Renal cortical epithelial cell (primary cell): ENCODE data around the gene FGFR2. TPM values are rescaled to one million over a fixed set of nuclear protein-coding genes. Genes with fewer than 3 reads are reported as not detected.
"Not testable (repeated sequence)": the region's sequence is repeated elsewhere in the genome, so short reads cannot be mapped to it uniquely, and the experiment has no call there.

Experiments used
- DNase-seq: peaks from one replicate; pipeline ENCODE4 v3.0.0-alpha.2; 2011; ENCODE audit warnings: low read depth
- total RNA-seq: library from RNA; depleted of rRNA; stranded (reverse); fragments of >200 nt; gene quantifications from 2 replicates; pipeline ENCODE4 v1.2.3, GENCODE V29; 2014

Gene FGFR2
- total RNA-seq, 1 donor from 2014 or later, result 50.3 TPM

DNA sequence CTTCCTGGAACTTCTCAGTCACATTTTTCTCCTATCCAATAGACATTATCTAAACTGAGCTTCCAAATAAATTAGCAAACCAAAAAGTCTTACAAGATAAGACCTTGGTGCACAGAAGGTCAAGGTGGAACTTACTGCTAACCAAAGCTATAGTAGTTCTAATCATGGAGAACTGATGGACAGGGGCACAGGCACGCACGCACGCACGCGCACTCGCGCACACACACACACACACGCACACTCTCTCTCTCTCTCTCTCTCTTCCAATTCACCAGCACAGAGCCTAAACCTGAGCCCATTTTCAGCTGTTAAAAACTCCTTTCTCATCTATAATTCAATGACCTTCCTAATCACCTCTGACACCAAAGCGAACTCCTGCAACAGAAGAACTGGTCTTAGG lies 7.5 kb downstream of the FGFR2 start:
- DNase-seq, result no peak

- DNase-seq, result no peak
Measured at GRCh38 chr10:121589553-121589952, 8.7 kb downstream of the FGFR2 start.

DNA sequence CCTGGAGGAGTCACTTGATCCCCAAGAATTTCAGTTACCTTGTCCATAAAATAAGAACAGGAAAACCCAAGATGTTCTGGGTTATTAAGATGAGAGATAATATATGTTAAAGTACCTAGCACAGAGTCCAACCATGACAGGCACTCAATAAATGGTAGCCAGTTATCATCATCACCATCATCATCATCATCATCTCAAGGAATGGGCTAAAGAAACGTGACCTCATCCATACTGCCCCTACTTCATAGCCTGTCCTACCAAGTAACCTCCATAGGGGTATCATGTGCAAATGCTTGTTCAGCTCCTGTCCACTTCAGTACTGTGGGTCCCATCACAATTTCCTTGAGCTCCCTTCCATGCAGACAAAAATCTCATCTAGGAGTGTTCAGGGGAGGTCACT lies 14.4 kb downstream of the FGFR2 start:
- DNase-seq, result no peak

DNA sequence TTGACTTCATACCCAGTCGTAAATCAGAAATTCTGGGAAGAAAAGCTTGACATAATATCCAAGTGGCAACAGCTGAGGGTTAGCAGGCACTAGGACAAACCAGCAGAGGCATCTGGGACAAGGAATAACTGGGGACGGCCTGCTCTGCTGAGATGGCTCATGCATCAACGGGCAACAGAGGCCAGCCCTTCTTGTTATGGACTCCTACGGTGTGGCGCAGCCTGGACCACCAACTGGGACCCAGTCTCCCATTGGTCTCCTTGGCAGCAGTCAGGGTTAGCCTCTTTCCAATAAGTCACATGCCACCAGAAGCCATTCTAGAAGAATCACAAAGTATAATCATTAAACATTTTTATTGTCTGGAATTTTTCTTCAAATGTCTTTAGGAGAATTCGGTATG lies 15.0 kb downstream of the FGFR2 start:
- DNase-seq, result no peak

DNA sequence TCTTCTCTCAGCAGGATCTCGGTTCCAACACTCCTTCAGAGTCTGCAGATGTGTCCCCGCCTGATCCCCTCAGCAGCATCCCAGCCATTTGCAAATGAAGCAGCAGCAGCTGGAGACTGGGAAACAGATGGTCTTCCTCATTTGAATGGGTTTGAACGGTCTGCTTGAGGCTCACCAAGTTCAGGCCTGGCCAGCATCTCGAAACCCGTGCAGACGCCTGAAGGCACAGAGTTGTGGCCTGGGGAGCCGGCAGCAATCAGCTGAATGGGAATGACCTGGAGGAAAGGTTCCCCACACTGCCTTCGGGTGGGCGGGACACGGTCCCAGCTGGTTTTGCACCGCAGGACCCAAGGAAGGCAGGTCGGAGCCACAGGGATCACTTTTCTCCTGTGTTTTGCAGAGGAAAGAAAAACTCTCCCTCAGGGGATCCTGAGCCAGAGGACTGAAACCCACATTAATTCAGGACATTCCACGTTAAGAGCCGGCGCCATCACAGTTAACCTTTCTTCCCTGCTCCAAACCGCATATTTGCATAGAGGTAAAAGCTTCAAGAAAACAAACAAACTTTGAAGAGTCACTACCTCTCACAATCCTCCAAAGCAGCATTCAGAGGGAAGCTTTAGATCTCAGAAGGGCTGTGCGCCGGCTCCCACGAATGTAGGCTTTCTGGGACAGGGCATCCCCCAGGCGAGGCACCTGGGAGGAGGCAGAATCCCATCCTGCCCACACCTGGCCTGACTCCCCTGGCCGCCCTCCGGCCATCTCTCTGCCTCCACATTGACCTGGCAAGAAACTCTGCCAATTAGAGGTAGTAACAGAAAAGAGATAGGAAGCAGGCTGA lies 17.7 kb downstream of the FGFR2 start:
- DNase-seq, result peak; percentile 71

GRCh38 chr10:121579656-121580055 lies 18.6 kb downstream of the FGFR2 start:
- DNase-seq, result peak; percentile 43

- no peak for DNase-seq
Measured at GRCh38 chr10:121578965-121579364, 19.3 kb downstream of the FGFR2 start.

GRCh38 chr10:121578298-121578697 lies 19.9 kb downstream of the FGFR2 start:
- no peak for DNase-seq

- no peak for DNase-seq
Measured at GRCh38 chr10:121577568-121577967, 20.7 kb downstream of the FGFR2 start.

DNA sequence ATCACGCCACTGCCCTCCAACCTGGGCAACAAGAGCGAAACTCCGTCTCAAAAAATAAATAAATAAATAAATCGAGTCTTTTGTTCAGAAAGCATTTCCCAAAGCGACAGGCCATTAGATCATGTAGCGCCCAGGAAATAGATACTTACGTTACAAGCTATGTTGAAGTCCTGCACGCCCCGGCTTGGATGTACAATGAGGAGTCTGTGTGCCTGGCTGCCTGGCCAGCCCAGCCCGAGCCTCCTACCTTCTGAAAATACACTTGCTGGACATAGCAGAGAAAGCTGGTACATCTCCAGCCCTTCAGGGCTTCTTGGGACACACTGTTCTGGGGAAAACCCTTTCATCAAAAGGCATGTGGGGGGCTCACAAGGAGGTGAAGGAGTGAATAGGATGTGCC lies 22.1 kb downstream of the FGFR2 start:
- DNase-seq, result no peak

GRCh38 chr10:121574519-121575166 lies 23.6 kb downstream of the FGFR2 start:
- DNase-seq, result no peak

DNA sequence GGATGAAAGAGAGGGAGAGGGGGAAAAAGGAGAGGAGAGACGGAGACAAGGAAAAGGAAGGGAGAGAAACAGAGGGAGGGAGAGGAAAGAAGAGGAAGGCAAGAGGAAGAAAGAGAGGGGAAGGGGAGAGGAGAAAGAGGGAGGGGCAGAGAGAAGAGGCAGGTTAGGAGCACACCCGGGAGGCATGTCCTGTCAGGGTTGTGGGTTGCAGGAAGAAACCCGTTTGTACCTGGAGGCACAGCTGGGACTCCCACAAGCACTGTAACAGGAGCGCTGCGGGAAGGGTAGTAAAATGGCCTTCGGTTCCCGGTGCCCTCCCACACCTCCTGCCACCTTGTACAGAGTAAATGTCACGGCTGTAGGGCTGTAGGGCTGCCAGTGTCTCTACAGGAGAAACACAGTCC lies 24.7 kb downstream of the FGFR2 start:
- DNase-seq, result no peak

DNA sequence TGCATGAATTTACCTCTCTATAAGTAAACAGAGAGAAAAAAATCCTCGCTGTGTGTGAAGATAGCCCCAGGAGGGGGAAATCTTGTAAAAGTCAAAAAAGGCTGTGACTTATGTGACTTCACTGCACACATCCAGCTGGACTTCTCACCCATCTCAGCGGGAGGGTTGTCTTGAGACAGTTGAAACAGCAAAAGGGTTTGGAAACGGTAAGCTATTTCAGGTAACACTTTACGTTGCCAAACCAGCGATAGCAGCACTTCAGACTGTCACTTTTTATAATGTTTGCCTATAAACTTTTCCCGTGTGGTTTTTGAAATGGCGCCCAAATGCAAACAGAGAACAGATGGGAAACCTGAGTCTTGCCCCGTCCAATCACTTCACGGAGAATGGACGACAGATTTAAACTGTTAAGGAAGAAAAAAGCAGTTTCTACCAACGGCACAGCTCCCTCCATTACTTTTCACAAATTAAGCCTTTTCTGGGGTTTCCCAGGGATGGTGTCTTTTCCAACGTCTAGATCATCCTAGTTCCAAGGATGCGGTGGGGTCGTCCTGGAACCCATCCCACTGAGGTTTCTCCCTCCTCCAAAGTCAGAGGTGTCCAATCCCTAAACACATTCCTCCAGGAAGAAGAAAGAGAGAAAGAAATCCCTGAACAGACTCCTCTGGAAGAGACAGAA lies 25.2 kb downstream of the FGFR2 start:
- DNase-seq, result no peak

DNA sequence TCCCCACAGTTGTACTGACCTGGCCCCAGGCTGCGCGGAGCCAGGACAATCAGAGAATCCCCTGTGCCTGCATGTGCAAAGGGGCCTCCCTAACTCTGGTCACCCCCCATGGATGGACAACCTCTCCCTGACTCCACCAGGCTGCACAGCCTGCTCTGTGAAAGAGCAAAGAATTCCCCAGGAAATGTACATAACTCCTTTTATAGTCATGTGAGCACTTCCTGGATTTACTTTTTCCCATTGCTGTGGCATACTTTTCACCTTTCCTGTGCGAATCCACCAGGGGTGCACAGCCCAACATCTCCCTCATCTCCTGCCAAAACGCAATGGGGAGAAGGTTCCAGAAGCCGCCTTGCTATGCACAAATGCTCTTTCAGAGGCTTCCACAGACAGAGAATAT lies 27.9 kb downstream of the FGFR2 start:
- DNase-seq, result no peak

GRCh38 chr10:121568275-121568674 lies 30.0 kb downstream of the FGFR2 start:
- no peak for DNase-seq

DNA sequence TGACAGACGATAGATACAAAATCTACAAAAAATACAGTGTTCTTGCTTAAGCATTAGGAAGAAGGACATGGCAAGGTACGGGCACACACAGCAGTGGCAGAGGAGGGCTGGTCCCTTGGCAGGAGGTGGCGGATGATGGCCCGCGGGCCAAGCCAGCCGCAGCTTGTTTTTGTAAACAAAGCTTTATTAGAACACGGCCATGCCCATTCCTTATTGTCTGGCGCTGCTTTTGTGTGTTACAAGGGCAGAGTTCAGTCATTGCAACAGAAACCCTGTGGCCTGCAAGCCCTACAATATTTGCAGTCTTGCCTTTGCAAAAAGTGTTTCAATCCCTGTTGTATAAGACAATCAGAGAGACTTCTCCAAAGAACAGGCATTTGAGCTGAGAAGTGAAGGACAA lies 30.7 kb downstream of the FGFR2 start:
- no peak for DNase-seq

DNA sequence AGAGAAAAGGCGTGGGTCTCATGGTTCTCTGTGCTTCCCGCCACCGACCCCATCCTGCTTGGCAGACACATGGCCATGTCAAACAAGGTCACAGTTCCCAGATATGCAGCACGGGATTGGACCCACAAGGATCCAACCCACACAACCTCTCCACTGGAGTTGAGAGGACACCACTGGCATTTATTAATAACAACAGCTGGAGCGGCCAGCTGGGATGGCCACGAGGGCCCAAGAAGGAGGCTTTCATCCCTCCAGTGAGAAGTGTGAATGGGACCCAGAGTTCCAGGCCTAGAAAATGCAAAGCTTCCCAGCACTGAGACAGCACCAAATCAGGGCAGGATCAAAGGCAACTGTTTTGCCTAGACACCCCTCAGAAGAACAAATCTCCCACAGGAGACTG lies 31.5 kb downstream of the FGFR2 start:
- DNase-seq, result no peak

DNA sequence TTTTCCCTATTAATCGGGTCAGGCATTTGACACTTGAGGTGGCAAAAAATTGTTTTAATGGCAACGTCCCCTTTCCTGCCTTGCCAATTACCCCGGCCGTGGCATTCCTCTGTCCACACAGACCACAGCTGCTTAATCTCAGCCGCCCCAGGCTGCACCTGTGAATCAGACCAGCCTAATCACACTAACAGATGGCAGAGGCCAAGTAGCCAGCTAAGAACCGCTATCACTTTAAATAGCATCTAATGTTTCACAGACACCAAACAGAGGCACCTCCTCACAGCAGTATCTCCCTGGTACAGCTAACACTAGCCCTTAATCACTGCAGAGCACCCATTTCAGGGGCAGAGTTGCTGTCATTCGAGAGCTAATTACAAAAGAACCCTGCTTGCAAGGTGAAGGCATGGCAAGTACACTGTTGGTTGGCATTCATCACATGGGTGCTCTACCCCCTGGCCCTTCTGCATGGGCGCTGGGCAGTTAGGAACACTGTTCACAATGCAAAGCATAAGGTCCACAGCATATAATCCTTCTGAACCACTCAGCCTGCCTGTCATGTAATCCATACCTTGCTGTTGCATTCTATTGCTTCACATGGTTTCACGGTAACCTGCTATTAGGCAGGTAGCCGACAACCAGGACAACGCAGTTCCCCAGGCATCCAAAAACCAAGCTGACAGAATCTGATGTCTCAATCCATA lies 38.8 kb downstream of the FGFR2 start:
- DNase-seq, result peak; percentile 22

DNA sequence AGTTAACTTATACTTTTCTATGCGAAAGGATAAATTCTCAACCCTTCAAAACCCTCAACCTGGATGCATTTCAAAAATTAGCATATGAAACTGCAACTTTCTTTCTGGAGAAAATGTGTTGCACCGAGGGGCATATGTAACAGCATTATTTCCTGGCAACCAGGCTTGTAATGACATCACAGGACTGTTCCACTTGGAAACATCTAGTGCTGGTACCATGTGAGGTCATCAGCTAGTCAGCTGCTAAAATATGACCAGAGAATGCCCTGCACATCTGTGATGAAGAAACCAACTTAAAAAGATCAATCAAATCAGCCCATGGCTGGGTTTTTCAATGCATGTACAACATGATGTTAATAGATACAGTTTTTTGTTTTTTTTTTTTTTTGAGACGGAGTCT lies 40.0 kb downstream of the FGFR2 start:
- no peak for DNase-seq

DNA sequence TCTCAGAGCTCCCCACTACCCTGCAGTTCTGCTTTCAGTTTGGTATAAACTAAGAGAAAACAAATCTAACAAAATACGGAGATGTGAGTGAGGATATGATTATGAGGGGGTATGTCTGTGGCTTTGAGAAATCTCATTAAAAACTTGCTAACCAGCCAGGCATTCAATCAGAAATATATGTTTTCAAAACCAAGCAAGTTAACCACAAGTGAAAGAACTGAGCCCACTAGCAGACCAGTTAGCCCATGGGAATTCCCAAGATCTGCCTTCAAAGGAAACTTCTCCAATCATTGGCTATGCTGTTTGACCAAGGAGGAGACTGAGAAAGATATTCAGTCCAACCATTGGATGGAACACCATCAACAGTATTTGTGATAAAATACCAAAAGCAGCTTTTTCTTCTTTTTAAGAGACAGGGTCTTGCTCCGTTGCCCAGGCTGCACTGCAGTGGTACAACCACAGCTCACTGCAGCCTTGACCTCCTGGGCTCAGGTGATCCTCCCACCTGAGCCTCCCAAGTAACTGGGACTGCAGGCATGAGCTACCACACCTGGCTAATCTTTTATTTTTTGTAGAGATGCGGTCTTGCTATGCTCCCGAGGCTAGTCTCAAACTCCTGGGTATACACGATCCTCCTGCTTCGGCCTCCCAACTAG lies 41.2 kb downstream of the FGFR2 start:
- DNase-seq, result peak; percentile 20

GRCh38 chr10:121556455-121556854 lies 41.8 kb downstream of the FGFR2 start:
- DNase-seq, result no peak

DNA sequence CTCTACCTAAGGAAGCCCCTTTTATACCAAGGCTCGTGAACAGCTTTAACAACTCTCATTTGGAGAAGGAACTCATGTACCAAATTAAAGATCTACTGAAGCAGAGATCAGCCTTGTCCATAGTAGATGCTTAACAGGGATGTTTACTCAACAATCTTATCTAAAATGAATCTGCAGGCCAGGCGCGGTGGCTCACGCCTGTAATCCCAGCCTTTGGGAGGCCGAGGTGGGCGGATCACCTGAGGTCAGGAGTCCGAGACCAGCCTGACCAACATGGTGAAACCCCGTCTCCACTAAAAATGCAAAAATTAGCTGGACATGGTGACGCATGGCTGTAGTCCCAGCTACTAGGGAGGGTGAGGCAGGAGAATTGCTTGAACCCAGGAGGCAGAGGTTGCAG lies 43.3 kb downstream of the FGFR2 start:
- DNase-seq, result not testable (repeated sequence)
